Transverse colon (tissue), 4 donors: Measurements from ENCODE around the gene TPPP. TPM values are rescaled to one million over a fixed set of nuclear protein-coding genes. Genes with fewer than 3 reads are reported as not detected.

ENCODE experiments used
- DNase-seq: peaks from one replicate; pipeline ENCODE4 v3.0.0-alpha.2; 2019
- H3K27ac ChIP-seq, 4 donors: fragments of 200-600 bp; sonication (generic); 2 replicates each; pipeline ENCODE4 v1.5.1; 2016 to 2018; ENCODE audit warnings: inconsistent platforms in 4 of 4
- H3K27me3 ChIP-seq: fragments of 200-600 bp; sonication (generic); 2 replicates; pipeline ENCODE4 v1.5.1; 2017; ENCODE audit warnings: inconsistent platforms
- H3K36me3 ChIP-seq, 4 donors: fragments of 200-600 bp; sonication (generic); 2 replicates each; pipeline ENCODE4 v1.5.1; 2017 to 2019; ENCODE audit warnings: inconsistent platforms in 4 of 4
- H3K4me1 ChIP-seq, 4 donors: fragments of 200-600 bp; sonication (generic); 2 replicates each; pipeline ENCODE4 v1.5.1; 2017 to 2020; ENCODE audit warnings: inconsistent platforms in 4 of 4
- H3K4me3 ChIP-seq, 4 donors: fragments of 200-600 bp; sonication (generic); 1 replicate in 1 of 4; 2 replicates in 3 of 4; pipeline versions ENCODE4 v1.5.1 to v1.6.1; 2017 to 2019; ENCODE audit warnings: inconsistent platforms in 4 of 4
- H3K9me3 ChIP-seq, 2 donors: fragments of 200-600 bp; sonication (generic); 2 replicates each; pipeline ENCODE4 v1.5.1; 2017 to 2019; ENCODE audit warnings: inconsistent platforms in 2 of 2
- CTCF ChIP-seq, 5 experiments: fragments of 200-600 bp in 3 of 5; fragments of 450-650 bp in 2 of 5; sonication (generic) in 3 of 5; IDR thresholded peaks; 1 replicate in 2 of 5; 2 replicates in 3 of 5; pipeline ENCODE4 v1.5.1; 2016 to 2017; ENCODE audit warnings: antibody characterized with exemption in 5 of 5, inconsistent platforms in 3 of 5, mild to moderate bottlenecking in 2 of 5, moderate library complexity in 1 of 5
- EP300 ChIP-seq: sonication (generic); formaldehyde crosslinking; IDR thresholded peaks from one replicate; pipeline ENCODE4 v1.6.1; 2017; ENCODE audit warnings: antibody characterized with exemption, low read depth
- POLR2A ChIP-seq: fragments of 450-650 bp; IDR thresholded peaks from one replicate; pipeline ENCODE4 v1.6.1; 2016; ENCODE audit warnings: antibody characterized with exemption, mild to moderate bottlenecking, moderate library complexity
- POLR2AphosphoS5 ChIP-seq, 3 donors: sonication (generic); formaldehyde crosslinking; IDR thresholded peaks; one replicate each; pipeline ENCODE4 v1.6.1; 2016; ENCODE audit warnings: antibody characterized with exemption in 3 of 3
- WGBS, 2 donors: methylation state at CpG; one replicate each; pipeline ENCODE4 v1.1.5; 2018; ENCODE audit warnings: low coverage in 1 of 2; 5-methylcytosine and 5-hydroxymethylcytosine counted together
- in situ Hi-C, 4 donors: fragments of 200-750 bp; cut with MboI; loops; one replicate each; pipeline versions ENCODE4 v1.15.0 to v1.15.1; 2017; ENCODE audit warnings: low sequenced_read_pairs in 3 of 4, low pct_ligation_motif_present in 1 of 4, low pct_unique_long_range_greater_than_20kb in 1 of 4
- intact Hi-C: fragments of 100-400 bp; cut with DNase I; formaldehyde crosslinking; loops from one replicate; pipeline ENCODE4 v1.15.1; 2023; ENCODE audit warnings: low total_unique reads
- total RNA-seq, 4 donors: library from RNA; depleted of rRNA; stranded (reverse); fragments of >200 nt; gene quantifications; one replicate each; pipeline ENCODE4 v1.1.0, GENCODE V29; 2016

Gene TPPP
- total RNA-seq, 4 donors from 2014 or later, result 2.2 to 40.6 (median 4.1) TPM

GRCh38 chr5:677131-678101 is 15.7 kb downstream of the TPPP start:
- intact Hi-C loops, result no loop called here
- Histone ChIP-seq H3K9me3 (no peaks in the 10 kb centered on the region), H3K36me3 (no peaks in the 10 kb centered on the region), H3K4me3 (no peak overlapping the region), H3K4me1 (peaks cover 20 to 24% (median 22%) of the 10 kb centered on the region in 4 donors), H3K27me3 (no peaks in the 10 kb centered on the region), H3K27ac (no peak overlapping the region)
- TF ChIP-seq CTCF (IDR thresholded peaks at IDR 0.05) (no peak), POLR2AphosphoS5 (IDR thresholded peaks at IDR 0.05) (no peak), EP300 (no peak), POLR2A (no peak)
- DNase-seq, result no peak
- in situ Hi-C loops, result no loop called here
- WGBS, 2 donors, result 48 to 86% methylated on average over 5 to 44 of the region's 44 CpGs

- no peaks in the 10 kb centered on the region for H3K27me3 ChIP-seq
- H3K4me1 ChIP-seq, result peaks cover 27 to 31% (median 29%) of the 10 kb centered on the region in 4 donors
- H3K36me3 ChIP-seq, result no peaks in the 10 kb centered on the region
- WGBS, 2 donors, result 91 to 95% methylated on average over 17 to 48 of the region's 48 CpGs
- no peak for DNase-seq
- no peaks in the 10 kb centered on the region for H3K9me3 ChIP-seq
- TF ChIP-seq POLR2AphosphoS5 (IDR thresholded peaks at IDR 0.05) (no peak), CTCF (IDR thresholded peaks at IDR 0.05) (no peak), EP300 (no peak), POLR2A (no peak)
- in situ Hi-C loops (no loop called here), intact Hi-C loops (no loop called here)
- no peak overlapping the region for H3K27ac ChIP-seq
- no peak overlapping the region for H3K4me3 ChIP-seq
Measured at GRCh38 chr5:676699-677076, 16.5 kb downstream of the TPPP start.

DNA sequence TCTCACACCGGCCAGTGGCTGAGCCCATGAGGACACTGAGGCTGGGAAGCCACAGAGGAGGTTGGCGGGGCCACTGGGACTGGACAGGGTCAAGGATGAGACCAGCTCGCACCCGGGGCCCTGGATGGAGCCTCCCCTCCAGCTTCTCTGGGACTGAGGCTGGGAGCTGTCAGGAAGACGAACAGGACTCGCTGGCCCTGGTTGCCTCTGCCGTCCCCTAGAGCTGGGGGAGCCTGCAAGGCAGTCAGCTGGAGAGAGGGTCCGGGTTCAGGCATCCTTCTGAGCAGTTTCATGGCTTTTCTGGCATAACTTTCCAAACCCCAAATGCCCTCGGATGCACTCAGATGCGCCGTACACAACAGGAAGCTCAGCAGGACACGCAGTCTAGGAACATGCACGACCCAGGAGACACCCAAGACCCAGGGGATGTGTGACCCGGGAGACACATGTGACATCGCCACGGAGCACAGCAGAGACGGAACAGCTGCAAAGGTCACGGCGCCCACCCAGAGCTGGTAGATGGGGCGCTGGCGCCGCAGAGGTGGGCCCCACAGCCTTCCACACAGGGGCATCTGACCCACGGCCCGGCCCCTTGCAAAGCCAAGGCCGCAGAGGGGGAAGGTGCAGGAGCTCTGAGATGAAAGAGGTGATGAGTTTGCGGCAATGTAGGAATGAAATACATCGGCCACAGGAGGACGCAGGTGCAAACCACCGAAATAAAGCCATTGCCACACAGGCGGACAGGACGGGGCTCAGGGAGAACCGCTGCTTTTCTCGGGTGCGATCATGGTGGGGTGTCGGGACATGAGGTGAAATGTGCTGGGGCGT is 17.1 kb downstream of the TPPP start:
- intact Hi-C loops, result no loop called here
- Histone ChIP-seq H3K36me3 (no peaks in the 10 kb centered on the region), H3K27ac (no peak overlapping the region), H3K27me3 (no peaks in the 10 kb centered on the region), H3K4me3 (no peak overlapping the region), H3K4me1 (peaks cover 31 to 37% (median 35%) of the 10 kb centered on the region in 4 donors), H3K9me3 (no peaks in the 10 kb centered on the region)
- WGBS, 2 donors, result 89% methylated on average over 34 of the region's 36 CpGs; no CpG with 5 or more reads in 1 of the 2 donors
- TF ChIP-seq POLR2AphosphoS5 (IDR thresholded peaks at IDR 0.05), result no peak
- TF ChIP-seq CTCF (IDR thresholded peaks at IDR 0.05), result no peak
- no peak for TF ChIP-seq POLR2A
- no peak for TF ChIP-seq EP300
- DNase-seq, result no peak
- in situ Hi-C loops, result no loop called here
